ENCODE results near the gene TMEM119.

The TMEM119 gene

DNA sequence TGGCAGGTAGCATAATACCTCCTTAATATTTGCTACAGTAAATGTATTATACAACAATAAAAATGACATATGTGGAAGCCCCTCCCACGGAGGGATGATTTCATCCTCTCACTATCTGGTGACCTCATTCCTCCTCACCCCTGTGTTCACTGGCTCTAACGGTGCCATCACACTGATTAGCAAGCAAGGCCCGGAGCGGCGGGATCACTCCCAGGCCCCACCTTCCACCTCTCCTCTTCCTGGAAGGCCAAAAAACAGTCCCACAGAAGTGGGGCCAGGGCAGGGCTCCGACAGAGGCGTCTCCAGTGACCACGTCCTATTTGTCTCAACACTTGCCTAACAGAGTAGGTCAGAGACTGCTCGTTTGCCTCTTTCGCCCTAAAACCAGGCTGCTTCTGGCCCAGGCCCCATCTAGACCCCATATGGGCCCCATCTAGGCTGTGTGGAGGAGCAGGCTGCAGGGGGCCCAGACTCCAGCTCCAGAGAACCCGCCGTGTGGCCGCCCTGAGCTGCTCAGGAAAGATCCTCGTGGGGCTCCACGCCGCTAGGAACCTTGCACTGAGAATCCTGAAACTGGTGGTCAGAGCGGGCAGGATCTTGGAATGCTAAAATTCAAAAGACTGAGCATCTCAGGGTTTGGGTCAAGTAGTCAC is 32.1 kb upstream of the TMEM119 start:
- Histone ChIP-seq H3K4me1 (peaks cover 65 to 96% (median 80%) of the 10 kb centered on the region in 10 experiments), H3K36me3 (peaks cover 0 to 11% (median 0%) of the 10 kb centered on the region in 11 experiments; a peak in 2 of 22 replicates), H3K4me2 (peak overlapping the region; percentile 67 to 97 (median 83); a peak in 21 of 22 replicates), H3K9ac (peak overlapping the region in 7 of 11 experiments; percentile 9 to 81 (median 77); a peak in 8 of 22 replicates), H3K9me3 (replicated peaks in 1 of 11) (peaks cover 0 to 13% (median 7%) of the 10 kb centered on the region in 11 experiments; a peak in 12 of 22 replicates), H3K27me3 (no peaks in the 10 kb centered on the region), H4K20me1 (no peaks in the 10 kb centered on the region), H3K27ac (peak overlapping the region in 9 of 11 experiments; percentile 5 to 96 (median 80); a peak in 13 of 22 replicates), H3K4me3 (peak overlapping the region in 4 of 10 experiments; percentile 46 to 66 (median 56); a peak in 4 of 20 replicates)
- no peak for TF ChIP-seq Cebpa-rat (IDR thresholded peaks at IDR 0.05)

DNA sequence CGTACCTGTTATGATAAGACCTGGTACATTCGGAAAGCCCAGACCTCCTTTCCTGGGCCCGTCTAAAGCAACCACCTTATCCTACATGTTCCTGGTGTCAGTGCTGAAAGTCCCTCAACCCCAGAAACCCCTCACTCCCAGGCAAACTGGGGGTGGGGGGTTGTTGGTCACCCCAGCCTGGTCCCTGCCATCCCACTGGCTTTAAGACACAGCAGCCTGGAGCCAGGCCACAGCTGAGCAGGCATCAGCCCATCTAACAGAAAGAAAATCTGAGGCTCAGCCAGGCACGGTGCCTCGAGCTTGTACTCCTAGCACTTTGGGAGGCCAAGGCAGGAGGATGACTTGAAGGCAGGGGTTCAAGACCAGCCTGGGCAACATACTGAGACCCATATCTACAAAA is 31.3 kb upstream of the TMEM119 start:
- H3K4me2 ChIP-seq: peak overlapping the region; percentile 67 to 97 (median 83)
- H3K9me3 ChIP-seq (replicated peaks in 1 of 11): peaks cover 0 to 13% (median 7%) of the 10 kb centered on the region in 11 experiments; a peak in 12 of 22 replicates
- H3K36me3 ChIP-seq: peaks cover 0 to 12% (median 0%) of the 10 kb centered on the region in 11 experiments; a peak in 3 of 22 replicates
- no peaks in the 10 kb centered on the region for H4K20me1 ChIP-seq
- peak overlapping the region in 6 of 10 experiments; percentile 32 to 66 (median 52); a peak in 10 of 20 replicates for H3K4me3 ChIP-seq
- H3K27me3 ChIP-seq: no peaks in the 10 kb centered on the region
- peak overlapping the region in 9 of 11 experiments; percentile 12 to 96 (median 80); a peak in 15 of 22 replicates for H3K27ac ChIP-seq
- peaks cover 57 to 88% (median 73%) of the 10 kb centered on the region in 10 experiments for H3K4me1 ChIP-seq
- peak overlapping the region in 9 of 11 experiments; percentile 15 to 81 (median 77); a peak in 15 of 22 replicates for H3K9ac ChIP-seq
- TF ChIP-seq Cebpa-rat (IDR thresholded peaks at IDR 0.05): no peak

DNA sequence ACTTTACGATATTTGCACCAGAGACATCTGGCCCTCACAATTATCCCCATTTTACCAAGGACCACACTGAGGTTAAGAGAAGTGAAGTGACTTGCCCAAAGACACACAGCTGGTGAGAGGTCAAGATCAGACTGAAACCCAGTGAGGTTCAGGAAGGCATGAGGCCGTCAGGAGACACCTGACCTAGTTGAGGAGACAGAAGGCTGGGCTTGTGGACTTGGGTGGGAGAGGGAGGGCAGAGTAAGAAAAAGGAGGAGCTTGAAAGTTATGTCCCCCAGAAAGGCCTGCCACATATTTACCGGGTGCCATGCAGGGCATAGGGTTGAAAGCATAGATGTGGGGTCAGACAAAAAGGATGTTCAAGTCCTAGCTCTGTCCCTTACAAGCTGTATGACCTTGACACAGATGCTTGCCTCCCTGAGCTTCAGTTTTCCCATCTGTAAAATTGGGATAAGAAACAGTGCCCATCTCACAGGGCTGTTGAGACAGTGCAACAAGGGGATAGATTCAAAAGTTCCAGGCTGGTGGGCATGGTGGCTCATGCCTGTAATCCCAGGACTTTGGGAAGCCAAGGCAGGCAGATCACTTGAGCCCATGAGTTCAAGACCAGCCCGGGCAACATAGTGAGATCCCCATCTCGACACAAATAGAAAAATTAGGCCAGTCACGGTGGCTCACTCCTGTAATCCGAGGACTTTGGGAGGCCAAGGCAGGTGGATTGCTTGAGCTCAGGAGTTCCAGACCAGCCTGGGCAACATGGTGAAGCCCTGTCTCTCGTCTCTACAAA is 29.4 kb upstream of the TMEM119 start:
- peaks cover 0 to 28% (median 0%) of the 10 kb centered on the region in 11 experiments; a peak in 10 of 22 replicates for H3K36me3 ChIP-seq
- 0 out of 20 replicates have a peak overlapping the region, but pooled peaks of 1 of the 10 experiments have one; percentile 56 for H3K4me3 ChIP-seq
- peak overlapping the region in 10 of 11 experiments; percentile 67 to 97 (median 88); a peak in 18 of 22 replicates for H3K4me2 ChIP-seq
- H3K27me3 ChIP-seq: no peaks in the 10 kb centered on the region
- H3K4me1 ChIP-seq: peaks cover 45 to 79% (median 61%) of the 10 kb centered on the region in 10 experiments
- peak overlapping the region in 5 of 11 experiments; percentile 77 to 81 (median 81); a peak in 8 of 22 replicates for H3K9ac ChIP-seq
- TF ChIP-seq Cebpa-rat (IDR thresholded peaks at IDR 0.05): no peak
- H3K27ac ChIP-seq: peak overlapping the region in 8 of 11 experiments; percentile 60 to 96 (median 82); a peak in 12 of 22 replicates
- no peaks in the 10 kb centered on the region for H4K20me1 ChIP-seq
- H3K9me3 ChIP-seq (replicated peaks in 1 of 11): peaks cover 0 to 20% (median 12%) of the 10 kb centered on the region in 11 experiments; a peak in 14 of 22 replicates

DNA sequence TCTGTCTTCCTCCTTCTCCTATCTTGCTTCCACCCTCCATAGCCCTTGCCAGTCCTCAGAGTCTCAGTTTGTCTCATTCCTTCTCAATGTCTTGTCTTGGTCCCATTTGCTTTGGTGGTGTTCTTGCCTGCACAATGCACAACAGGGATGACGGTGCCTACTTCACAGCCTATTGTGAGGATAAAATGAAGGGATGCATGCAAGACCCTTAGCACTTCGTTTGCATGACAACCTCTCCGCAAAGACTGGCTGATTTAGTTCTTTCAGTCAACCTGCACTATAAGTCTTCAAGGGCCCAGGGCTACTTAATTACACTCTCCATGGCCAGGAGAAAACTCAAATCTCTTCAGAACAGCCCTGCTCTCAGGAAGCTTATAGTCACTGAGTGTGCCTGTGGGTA is 27.3 kb upstream of the TMEM119 start:
- H3K9me3 ChIP-seq (replicated peaks in 1 of 11): peaks cover 0 to 13% (median 0%) of the 10 kb centered on the region in 11 experiments; a peak in 8 of 22 replicates
- H3K9ac ChIP-seq: no peak overlapping the region
- no peak for TF ChIP-seq Cebpa-rat (IDR thresholded peaks at IDR 0.05)
- peaks cover 35 to 79% (median 53%) of the 10 kb centered on the region in 10 experiments for H3K4me1 ChIP-seq
- peaks cover 0 to 28% (median 0%) of the 10 kb centered on the region in 11 experiments; a peak in 10 of 22 replicates for H3K36me3 ChIP-seq
- H3K27me3 ChIP-seq: no peaks in the 10 kb centered on the region
- H3K4me3 ChIP-seq: no peak overlapping the region
- H4K20me1 ChIP-seq: no peaks in the 10 kb centered on the region
- H3K4me2 ChIP-seq: 0 out of 22 replicates have a peak overlapping the region, but pooled peaks of 1 of the 11 experiments have one; percentile 6
- H3K27ac ChIP-seq: no peak overlapping the region

DNA sequence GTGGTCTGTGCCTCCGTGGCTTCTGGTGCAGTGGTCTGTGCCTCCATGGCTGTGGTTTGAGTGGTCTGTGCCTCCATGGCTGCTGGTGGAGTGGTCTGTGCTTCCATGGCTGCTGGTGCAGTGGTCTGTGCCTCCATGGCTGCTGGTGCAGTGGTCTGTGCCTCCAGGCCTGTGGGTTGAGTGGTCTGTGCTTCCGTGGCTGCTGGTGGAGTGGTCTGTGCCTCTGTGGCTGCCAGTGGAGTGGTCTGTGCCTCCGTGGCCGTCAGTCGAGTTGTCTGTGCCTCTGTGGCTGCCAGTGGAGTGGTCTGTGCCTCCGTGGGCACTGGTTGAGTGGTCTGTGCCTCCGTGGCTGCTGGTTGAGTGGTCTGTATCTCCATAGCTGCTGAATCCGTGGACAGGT is 25.7 kb upstream of the TMEM119 start:
- Histone ChIP-seq H3K27me3 (no peaks in the 10 kb centered on the region), H3K36me3 (peaks cover 0 to 28% (median 0%) of the 10 kb centered on the region in 11 experiments; a peak in 10 of 22 replicates), H3K9me3 (replicated peaks in 1 of 11) (peaks cover 0 to 13% (median 0%) of the 10 kb centered on the region in 11 experiments; a peak in 8 of 22 replicates), H3K4me3 (no peak overlapping the region), H3K9ac (no peak overlapping the region), H3K27ac (peak overlapping the region in 4 of 11 experiments; percentile 10 to 76 (median 72); a peak in 4 of 22 replicates), H4K20me1 (no peaks in the 10 kb centered on the region), H3K4me1 (peaks cover 25 to 73% (median 39%) of the 10 kb centered on the region in 10 experiments), H3K4me2 (no peak overlapping the region)
- TF ChIP-seq Cebpa-rat (IDR thresholded peaks at IDR 0.05): no peak

DNA sequence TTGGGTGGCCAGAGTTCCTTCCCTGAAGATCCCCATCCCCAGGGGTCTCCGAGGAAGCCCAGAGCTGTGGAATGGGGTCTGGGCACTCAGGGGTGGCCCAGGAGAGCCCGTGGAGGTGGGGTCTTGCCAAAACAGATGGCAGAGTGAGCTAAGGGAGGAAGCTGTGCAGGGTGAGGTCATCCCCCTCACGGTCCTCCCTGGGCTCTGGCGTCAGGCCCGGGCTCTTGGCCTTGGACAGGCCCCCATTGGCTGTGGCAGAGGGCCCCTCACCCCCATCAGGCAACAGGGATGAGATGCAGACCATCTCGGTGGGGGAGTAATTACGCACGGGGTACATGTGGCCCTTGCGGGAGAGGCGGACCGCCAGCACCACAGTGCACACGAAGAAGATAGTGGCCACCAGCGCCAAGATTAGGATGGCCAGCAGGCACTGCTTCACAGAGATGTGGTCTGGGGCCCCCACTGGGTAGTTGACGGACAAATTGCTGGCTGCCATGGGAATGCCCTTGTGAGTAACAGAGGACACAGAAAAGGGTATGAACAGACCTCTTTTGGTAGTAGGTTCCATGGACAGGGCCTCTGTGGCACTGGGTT is 25.1 kb upstream of the TMEM119 start:
- H3K4me2 ChIP-seq: peak overlapping the region; percentile 54 to 80 (median 69); a peak in 20 of 22 replicates
- no peaks in the 10 kb centered on the region for H3K27me3 ChIP-seq
- no peak for TF ChIP-seq Cebpa-rat (IDR thresholded peaks at IDR 0.05)
- no peaks in the 10 kb centered on the region for H4K20me1 ChIP-seq
- peak overlapping the region in 10 of 11 experiments; percentile 12 to 76 (median 43); a peak in 13 of 22 replicates for H3K27ac ChIP-seq
- peaks cover 25 to 73% (median 39%) of the 10 kb centered on the region in 10 experiments for H3K4me1 ChIP-seq
- H3K9ac ChIP-seq: peak overlapping the region in 2 of 11 experiments; percentile 44 to 49; a peak in 2 of 22 replicates
- peaks cover 0 to 28% (median 0%) of the 10 kb centered on the region in 11 experiments; a peak in 10 of 22 replicates for H3K36me3 ChIP-seq
- peaks cover 0 to 13% (median 0%) of the 10 kb centered on the region in 11 experiments; a peak in 8 of 22 replicates for H3K9me3 ChIP-seq (replicated peaks in 1 of 11)
- no peak overlapping the region; a peak in 1 of 20 replicates for H3K4me3 ChIP-seq

DNA sequence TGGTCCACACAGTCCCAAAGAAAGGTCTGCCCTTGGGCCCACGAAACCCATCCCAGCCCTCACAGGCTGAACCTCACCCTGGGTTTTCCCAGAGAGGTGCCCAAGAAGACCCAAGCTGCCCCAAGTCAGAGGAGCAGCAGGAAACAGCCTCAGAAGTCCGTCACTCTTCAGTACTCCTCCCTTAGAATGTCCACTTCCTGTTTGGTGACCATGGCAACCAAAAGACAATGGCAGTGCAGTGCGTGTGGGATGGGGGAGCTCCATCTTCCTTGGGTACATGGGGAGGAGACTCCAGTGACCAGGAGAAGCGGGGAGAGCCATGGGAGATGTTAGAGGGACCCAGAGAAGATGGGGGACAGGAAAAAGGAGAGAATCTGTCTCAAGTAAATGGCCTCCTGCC is 24.5 kb upstream of the TMEM119 start:
- Histone ChIP-seq H3K27me3 (no peaks in the 10 kb centered on the region), H3K4me2 (peak overlapping the region; percentile 54 to 80 (median 69)), H3K4me3 (peak overlapping the region in 1 of 10 experiments; percentile 13; a peak in 1 of 20 replicates), H3K9ac (peak overlapping the region in 4 of 11 experiments; percentile 36 to 55 (median 46); a peak in 6 of 22 replicates), H3K9me3 (replicated peaks in 1 of 11) (peaks cover 0 to 13% (median 0%) of the 10 kb centered on the region in 11 experiments; a peak in 8 of 22 replicates), H3K27ac (peak overlapping the region in 10 of 11 experiments; percentile 12 to 76 (median 56); a peak in 17 of 22 replicates), H3K4me1 (peaks cover 25 to 73% (median 39%) of the 10 kb centered on the region in 10 experiments), H4K20me1 (no peaks in the 10 kb centered on the region), H3K36me3 (peaks cover 0 to 28% (median 0%) of the 10 kb centered on the region in 11 experiments; a peak in 10 of 22 replicates)
- no peak for TF ChIP-seq Cebpa-rat (IDR thresholded peaks at IDR 0.05)

Measured in BLaER1 treated with 17β-estradiol and CSF1 and Interleukin-3, amounts not matched to agents 10 nM and 100 nM (cell line).